ENCODE data around the gene ATP6V0D1. TPM values are rescaled to one million over a fixed set of nuclear protein-coding genes. Genes with fewer than 3 reads are reported as not detected.

The ATP6V0D1 gene
- total RNA-seq, 1 experiment from 2014 or later: 76.6 TPM

DNA sequence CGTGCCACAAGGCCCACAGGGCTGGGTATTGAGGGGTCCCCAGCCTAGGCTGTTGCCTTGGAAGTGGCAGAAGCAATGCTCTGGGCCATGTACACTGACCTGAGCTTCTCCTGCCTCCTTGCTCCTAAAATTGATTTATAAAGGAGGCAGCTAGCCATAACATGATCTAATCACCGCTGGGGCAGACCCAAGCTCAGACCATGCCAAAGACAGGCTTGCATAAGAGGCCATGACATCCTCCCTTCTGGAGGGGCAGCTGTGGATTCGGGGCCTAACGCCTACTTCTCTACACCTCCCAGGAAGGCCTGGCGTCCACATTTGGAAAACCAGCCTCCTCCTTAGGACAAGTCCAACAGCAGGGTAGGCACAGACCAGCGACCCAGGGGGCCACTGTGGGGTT is 37.7 kb downstream of the ATP6V0D1 start:
- H3K27ac ChIP-seq (ENCODE audit: low read length): no peak overlapping the region
- no TSS peak for BruUV-seq (replicated peaks)
- CTCF ChIA-PET: no interaction called here

DNA sequence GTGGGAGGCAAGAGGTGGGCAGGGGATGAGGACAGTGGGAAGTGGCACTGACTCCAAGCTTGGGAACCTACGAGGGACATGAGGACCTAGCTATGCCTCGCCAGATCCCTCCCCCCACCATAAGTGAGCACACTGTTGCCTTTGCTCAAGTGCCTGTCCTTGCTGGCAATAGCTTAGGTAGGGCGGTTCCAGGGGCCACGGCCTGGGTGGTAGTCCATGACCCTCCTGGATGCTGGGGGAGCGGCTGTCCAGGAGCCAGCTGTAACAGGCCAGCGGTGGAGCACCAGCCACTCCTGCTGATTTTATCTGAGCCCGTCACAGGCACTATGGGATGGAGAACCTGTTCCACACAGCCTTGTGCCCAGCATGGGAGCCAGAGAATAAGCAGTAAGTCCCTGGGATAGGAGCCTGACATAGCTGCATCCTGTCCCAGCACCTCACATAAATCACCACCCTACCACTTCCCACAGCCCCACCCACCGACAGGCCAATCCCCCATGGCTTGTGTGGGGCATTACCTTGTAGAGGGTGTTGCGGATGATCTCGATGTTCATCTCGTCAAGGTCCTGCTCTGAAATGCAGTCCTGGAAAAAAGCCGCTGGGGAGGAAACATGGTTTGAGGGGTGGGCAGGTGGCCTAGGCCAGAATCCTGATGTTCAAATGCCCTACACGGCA is 38.2 kb downstream of the ATP6V0D1 start:
- no peak for DNase-seq
- no peaks in the 10 kb centered on the region for H3K4me1 ChIP-seq (ENCODE audit: insufficient read depth, low read length)

More for the DNA sequence above, 37.7 kb downstream of the ATP6V0D1 start:
- intact Hi-C loops (cut with micrococcal nuclease): no loop called here
- no peaks in the 10 kb centered on the region for H3K4me1 ChIP-seq (ENCODE audit: insufficient read depth, low read length)
- TF ChIP-seq EZH2 (IDR thresholded peaks at IDR 0.05; ENCODE audit: low read length, unreplicated experiment) (no peak), EZH2phosphoT487 (IDR thresholded peaks at IDR 0.05; ENCODE audit: borderline replicate concordance, low read length) (no peak)
- TF ChIP-seq, protein P1, sequence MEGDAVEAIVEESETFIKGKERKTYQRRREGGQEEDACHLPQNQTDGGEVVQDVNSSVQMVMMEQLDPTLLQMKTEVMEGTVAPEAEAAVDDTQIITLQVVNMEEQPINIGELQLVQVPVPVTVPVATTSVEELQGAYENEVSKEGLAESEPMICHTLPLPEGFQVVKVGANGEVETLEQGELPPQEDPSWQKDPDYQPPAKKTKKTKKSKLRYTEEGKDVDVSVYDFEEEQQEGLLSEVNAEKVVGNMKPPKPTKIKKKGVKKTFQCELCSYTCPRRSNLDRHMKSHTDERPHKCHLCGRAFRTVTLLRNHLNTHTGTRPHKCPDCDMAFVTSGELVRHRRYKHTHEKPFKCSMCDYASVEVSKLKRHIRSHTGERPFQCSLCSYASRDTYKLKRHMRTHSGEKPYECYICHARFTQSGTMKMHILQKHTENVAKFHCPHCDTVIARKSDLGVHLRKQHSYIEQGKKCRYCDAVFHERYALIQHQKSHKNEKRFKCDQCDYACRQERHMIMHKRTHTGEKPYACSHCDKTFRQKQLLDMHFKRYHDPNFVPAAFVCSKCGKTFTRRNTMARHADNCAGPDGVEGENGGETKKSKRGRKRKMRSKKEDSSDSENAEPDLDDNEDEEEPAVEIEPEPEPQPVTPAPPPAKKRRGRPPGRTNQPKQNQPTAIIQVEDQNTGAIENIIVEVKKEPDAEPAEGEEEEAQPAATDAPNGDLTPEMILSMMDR (conservative IDR thresholded peaks at IDR 0.05; ENCODE audit: low read depth, low read length): no peak
- no peaks in the 10 kb centered on the region for H4K20me1 ChIP-seq (ENCODE audit: low read length)
- no peak for DNase-seq
- POLR2A ChIA-PET (ENCODE audit: unreplicated experiment): no interaction called here
- H3K4me2 ChIP-seq (ENCODE audit: low read length): no peak overlapping the region
- H3K9me2 ChIP-seq (replicated peaks; ENCODE audit: low read length): no peaks in the 10 kb centered on the region
- H3K79me2 ChIP-seq (ENCODE audit: low read length): no peaks in the 10 kb centered on the region
- H3K9me3 ChIP-seq (ENCODE audit: low read length): no peaks in the 10 kb centered on the region
- H3K27me3 ChIP-seq (ENCODE audit: low read length): no peaks in the 10 kb centered on the region
- no peak overlapping the region for H2AFZ ChIP-seq (ENCODE audit: low read length)
- no peak overlapping the region for H3K9ac ChIP-seq (ENCODE audit: low read length)
- H3F3A ChIP-seq (ENCODE audit: low read length, unreplicated experiment): no peaks in the 10 kb centered on the region
- no peak for ATAC-seq
- H3K36me3 ChIP-seq (ENCODE audit: low read depth, low read length): no peaks in the 10 kb centered on the region
- H3K4me3 ChIP-seq (ENCODE audit: low read length): no peak overlapping the region

DNA sequence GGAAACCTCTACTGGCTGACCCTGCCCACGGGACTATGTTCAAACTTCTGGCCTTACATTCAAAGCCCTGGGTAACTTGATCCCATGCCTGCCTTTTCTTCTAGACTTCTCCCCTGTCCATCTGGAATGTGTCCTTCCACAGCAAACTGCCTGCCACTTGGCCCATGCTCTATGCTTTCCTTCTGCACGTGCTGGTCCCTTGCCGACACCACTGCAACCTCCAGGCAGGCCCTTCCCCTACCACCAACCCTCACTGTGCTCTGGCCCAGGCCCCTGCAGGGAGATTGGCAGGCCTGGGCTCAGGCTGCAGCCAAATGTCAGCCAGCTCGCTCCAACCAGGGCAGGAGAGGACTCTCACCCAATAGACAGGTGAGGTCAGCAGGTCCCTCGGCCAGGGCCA is 39.0 kb downstream of the ATP6V0D1 start:
- H3K27me3 ChIP-seq (ENCODE audit: low read length): no peaks in the 10 kb centered on the region
- TF ChIP-seq, protein P1 (conservative IDR thresholded peaks at IDR 0.05; ENCODE audit: low read depth, low read length): no peak
- TF ChIP-seq EZH2 (IDR thresholded peaks at IDR 0.05; ENCODE audit: low read length, unreplicated experiment) (no peak), EZH2phosphoT487 (IDR thresholded peaks at IDR 0.05; ENCODE audit: borderline replicate concordance, low read length) (no peak)
- H3K36me3 ChIP-seq (ENCODE audit: low read depth, low read length): no peaks in the 10 kb centered on the region
- no peaks in the 10 kb centered on the region for H3K79me2 ChIP-seq (ENCODE audit: low read length)
- CTCF ChIA-PET: no interaction called here
- POLR2A ChIA-PET (ENCODE audit: unreplicated experiment): no interaction called here
- intact Hi-C loops (cut with micrococcal nuclease): no loop called here
- no peak overlapping the region for H3K4me3 ChIP-seq (ENCODE audit: low read length)
- H3K4me2 ChIP-seq (ENCODE audit: low read length): no peak overlapping the region
- H3K27ac ChIP-seq (ENCODE audit: low read length): no peak overlapping the region
- no peaks in the 10 kb centered on the region for H3K9me3 ChIP-seq (ENCODE audit: low read length)
- DNase-seq (no peak), ATAC-seq (no peak)
- no peaks in the 10 kb centered on the region for H3K9me2 ChIP-seq (replicated peaks; ENCODE audit: low read length)
- H3K9ac ChIP-seq (ENCODE audit: low read length): no peak overlapping the region
- H4K20me1 ChIP-seq (ENCODE audit: low read length): no peaks in the 10 kb centered on the region
- BruUV-seq (replicated peaks): no TSS peak
- H2AFZ ChIP-seq (ENCODE audit: low read length): no peak overlapping the region
- H3F3A ChIP-seq (ENCODE audit: low read length, unreplicated experiment): no peaks in the 10 kb centered on the region
- no peaks in the 10 kb centered on the region for H3K4me1 ChIP-seq (ENCODE audit: insufficient read depth, low read length)

More for the DNA sequence above, 38.2 kb downstream of the ATP6V0D1 start:
- H3K9ac ChIP-seq (ENCODE audit: low read length): no peak overlapping the region
- H3K36me3 ChIP-seq (ENCODE audit: low read depth, low read length): no peaks in the 10 kb centered on the region
- H3K4me2 ChIP-seq (ENCODE audit: low read length): no peak overlapping the region
- H3K27ac ChIP-seq (ENCODE audit: low read length): no peak overlapping the region
- ChIA-PET POLR2A (ENCODE audit: unreplicated experiment) (no interaction called here), CTCF (no interaction called here)
- no peaks in the 10 kb centered on the region for H3F3A ChIP-seq (ENCODE audit: low read length, unreplicated experiment)
- TF ChIP-seq EZH2 (IDR thresholded peaks at IDR 0.05; ENCODE audit: low read length, unreplicated experiment) (no peak), EZH2phosphoT487 (IDR thresholded peaks at IDR 0.05; ENCODE audit: borderline replicate concordance, low read length) (no peak)
- TF ChIP-seq, protein P1 (conservative IDR thresholded peaks at IDR 0.05; ENCODE audit: low read depth, low read length): no peak
- H4K20me1 ChIP-seq (ENCODE audit: low read length): no peaks in the 10 kb centered on the region
- H3K9me2 ChIP-seq (replicated peaks; ENCODE audit: low read length): no peaks in the 10 kb centered on the region
- no peaks in the 10 kb centered on the region for H3K27me3 ChIP-seq (ENCODE audit: low read length)
- H3K4me3 ChIP-seq (ENCODE audit: low read length): no peak overlapping the region
- no peak overlapping the region for H2AFZ ChIP-seq (ENCODE audit: low read length)
- H3K79me2 ChIP-seq (ENCODE audit: low read length): no peaks in the 10 kb centered on the region
- BruUV-seq (replicated peaks): no TSS peak
- no peak for ATAC-seq
- H3K9me3 ChIP-seq (ENCODE audit: low read length): no peaks in the 10 kb centered on the region
- intact Hi-C loops (cut with micrococcal nuclease): no loop called here

All from PC-3 (cell line).